PC-3 (cell line): ENCODE measurements around the gene LACC1. TPM values are rescaled to one million over a fixed set of nuclear protein-coding genes. Genes with fewer than 3 reads are reported as not detected.

Experiments
- ATAC-seq: fragments of 200-7000 bp; cut with Tn5 transposase; 2 replicates; pipeline ENCODE4 v1.9.1; 2020; ENCODE audit warnings: mild to moderate bottlenecking, moderate library complexity
- BruUV-seq: library from RNA; stranded (reverse); fragments of 400-500 nt; replicated peaks from 2 replicates; lab custom pipeline; 2021; lab: Mats Ljungman, UMichigan
- CTCF ChIA-PET: fragments of 300-600 bp; sonication (Branson Sonifier 250); formaldehyde crosslinking; loops from one replicate; lab custom pipeline; 2022; ENCODE audit warnings: antibody characterized with exemption; lab: Charles Lee
- POLR2A ChIA-PET: fragments of 300-600 bp; sonication (Branson Sonifier 250); formaldehyde crosslinking; loops from one replicate; lab custom pipeline; 2022; ENCODE audit warnings: antibody characterized with exemption; ENCODE audit not compliant: unreplicated experiment; lab: Charles Lee
- DNase-seq: peaks from one replicate; pipeline ENCODE4 v3.0.0-alpha.2; 2015
- H2AFZ ChIP-seq: fragments of 300-600 bp; sonication (generic); 2 replicates; pipeline ENCODE4 v1.6.0; 2016; ENCODE audit warnings: antibody characterized with exemption, low read length
- H3F3A ChIP-seq: fragments of 300-600 bp; sonication (generic); one replicate; pipeline ENCODE4 v1.6.0; 2017; ENCODE audit warnings: antibody characterized with exemption, low read length, control low read depth, mild to moderate bottlenecking; ENCODE audit not compliant: unreplicated experiment
- H3K27ac ChIP-seq: fragments of 300-600 bp; sonication (generic); 2 replicates; pipeline ENCODE4 v1.5.1; 2016; ENCODE audit warnings: mild to moderate bottlenecking, low read length
- H3K27me3 ChIP-seq: fragments of 300-600 bp; sonication (generic); 2 replicates; pipeline ENCODE4 v1.6.1; 2016; ENCODE audit warnings: low read length, mixed read lengths
- H3K36me3 ChIP-seq: fragments of 300-600 bp; sonication (generic); 2 replicates; pipeline ENCODE4 v1.6.1; 2016; ENCODE audit warnings: low read depth, mixed run types, low read length, mixed read lengths
- H3K4me1 ChIP-seq: fragments of 300-600 bp; sonication (generic); 2 replicates; pipeline ENCODE4 v1.5.1; 2016; ENCODE audit warnings: low read length; ENCODE audit not compliant: insufficient read depth
- H3K4me2 ChIP-seq: fragments of 300-600 bp; sonication (generic); 2 replicates; pipeline ENCODE4 v1.6.0; 2016; ENCODE audit warnings: low read length
- H3K4me3 ChIP-seq: fragments of 300-600 bp; sonication (generic); 2 replicates; pipeline ENCODE4 v1.5.1; 2016; ENCODE audit warnings: mild to moderate bottlenecking, low read length, mixed read lengths
- H3K79me2 ChIP-seq: fragments of 300-600 bp; sonication (generic); 2 replicates; pipeline ENCODE4 v1.6.1; 2017; ENCODE audit warnings: low read length, mixed read lengths
- H3K9ac ChIP-seq: fragments of 300-600 bp; sonication (generic); 2 replicates; pipeline ENCODE4 v1.6.0; 2016; ENCODE audit warnings: mild to moderate bottlenecking, low read length
- H3K9me2 ChIP-seq: fragments of 300-600 bp; sonication (generic); replicated peaks from 2 replicates; pipeline ENCODE4 v1.6.1; 2016; ENCODE audit warnings: mixed run types, low read length, mixed read lengths
- H3K9me3 ChIP-seq: fragments of 300-600 bp; sonication (generic); 2 replicates; pipeline ENCODE4 v1.6.1; 2016; ENCODE audit warnings: low read length, mixed read lengths
- H4K20me1 ChIP-seq: fragments of 300-600 bp; sonication (generic); 2 replicates; pipeline ENCODE4 v1.6.1; 2016; ENCODE audit warnings: low read length, mixed read lengths
- CTCF ChIP-seq: fragments of 300-600 bp; sonication (generic); conservative IDR thresholded peaks from 2 replicates; pipeline ENCODE4 v1.5.1; 2017; ENCODE audit warnings: antibody characterized with exemption, low read depth, mild to moderate bottlenecking, low read length
- EZH2 ChIP-seq: fragments of 300-600 bp; sonication (generic); IDR thresholded peaks from one replicate; pipeline ENCODE4 v1.6.1; 2017; ENCODE audit warnings: antibody characterized with exemption, mild to moderate bottlenecking, low read length; ENCODE audit not compliant: unreplicated experiment
- EZH2phosphoT487 ChIP-seq: fragments of 300-600 bp; sonication (generic); IDR thresholded peaks from 2 replicates; pipeline ENCODE4 v1.6.1; 2018; ENCODE audit warnings: mild to moderate bottlenecking, antibody characterized with exemption, low read length, borderline replicate concordance
- intact Hi-C: fragments of 100-400 bp; cut with micrococcal nuclease; formaldehyde crosslinking; loops from 2 replicates; pipeline ENCODE4 v1.9.0; 2023
- total RNA-seq: library from RNA; depleted of rRNA; stranded (reverse); fragments of >200 nt; gene quantifications from 2 replicates; pipeline ENCODE4 v1.2.3, GENCODE V29; 2014

LACC1 gene
- total RNA-seq, 1 experiment from 2014 or later: 1.2 TPM

- no peaks in the 10 kb centered on the region for H3K9me3 ChIP-seq
- H2AFZ ChIP-seq: no peak overlapping the region
- CTCF ChIA-PET: interaction anchor here (0.6 kb wide), 2 partner anchors 143 to 531 kb away, joined by 3 to 4 read pairs; no protein-coding TSS in a partner anchor
- no peaks in the 10 kb centered on the region for H3K27me3 ChIP-seq
- no peaks in the 10 kb centered on the region for H3F3A ChIP-seq
- peak; percentile 59 for ATAC-seq
- H3K4me3 ChIP-seq: no peak overlapping the region
- H3K9me2 ChIP-seq: no peaks in the 10 kb centered on the region
- intact Hi-C loops: loop anchor here (1.0 to 10.0 kb wide), 4 partner anchors 327 to 566 kb away; no protein-coding TSS in a partner anchor
- H3K27ac ChIP-seq: no peak overlapping the region
- no peak overlapping the region for H3K4me2 ChIP-seq
- peak; percentile 80 for DNase-seq
- TF ChIP-seq EZH2phosphoT487: no peak
- TF ChIP-seq EZH2: no peak
- TF ChIP-seq CTCF: peak; percentile 76
- no peaks in the 10 kb centered on the region for H3K36me3 ChIP-seq
- no TSS peak for BruUV-seq
- POLR2A ChIA-PET: no interaction called here
- H3K9ac ChIP-seq: no peak overlapping the region
- H3K79me2 ChIP-seq: no peaks in the 10 kb centered on the region
- peaks cover 20% of the 10 kb centered on the region for H3K4me1 ChIP-seq
- H4K20me1 ChIP-seq: no peaks in the 10 kb centered on the region
Measured at GRCh38 chr13:43905435-43906031, 25.8 kb downstream of the LACC1 start.

- Histone ChIP-seq H3K36me3 (no peaks in the 10 kb centered on the region), H3K4me3 (no peak overlapping the region), H3K27ac (peak overlapping the region; percentile 71), H3K4me2 (peak overlapping the region; percentile 63), H3K79me2 (no peaks in the 10 kb centered on the region), H4K20me1 (no peaks in the 10 kb centered on the region), H3K27me3 (no peaks in the 10 kb centered on the region), H3K4me1 (peaks cover 20% of the 10 kb centered on the region), H3K9me3 (no peaks in the 10 kb centered on the region), H3F3A (no peaks in the 10 kb centered on the region), H3K9me2 (no peaks in the 10 kb centered on the region), H2AFZ (no peak overlapping the region), H3K9ac (peak overlapping the region; percentile 62)
- ChIA-PET POLR2A (interaction anchor here (0.9 kb wide), 1 partner anchor 528 kb away, joined by 4 read pairs; no protein-coding TSS in a partner anchor), CTCF (interaction anchor here (0.6 to 2.1 kb wide), 6 partner anchors 26 to 536 kb away, joined by 3 to 26 read pairs (median 5); no protein-coding TSS in a partner anchor)
- intact Hi-C loops: loop anchor here (1.0 to 10.0 kb wide), 4 partner anchors 140 to 529 kb away; no protein-coding TSS in a partner anchor
- no TSS peak for BruUV-seq
- DNase-seq (peak; percentile 79), ATAC-seq (peak; percentile 74)
- peak; percentile 76 for TF ChIP-seq CTCF
- no peak for TF ChIP-seq EZH2phosphoT487
Measured at GRCh38 chr13:43908156-43909126, 28.7 kb downstream of the LACC1 start.
